Stimulated activated CD8-positive, alpha-beta memory T cell treated with anti-CD3 and anti-CD28 coated beads, Interleukin-12 subunit alpha, Interleukin-12 subunit beta, amount 100 ng/mL, for 4 hours (primary cell): ENCODE data around the gene LACTBL1.

Experiments
- DNase-seq: peaks from one replicate; pipeline ENCODE4 v3.0.0-alpha.2; 2020; ENCODE audit warnings: low read depth

Gene LACTBL1

DNA sequence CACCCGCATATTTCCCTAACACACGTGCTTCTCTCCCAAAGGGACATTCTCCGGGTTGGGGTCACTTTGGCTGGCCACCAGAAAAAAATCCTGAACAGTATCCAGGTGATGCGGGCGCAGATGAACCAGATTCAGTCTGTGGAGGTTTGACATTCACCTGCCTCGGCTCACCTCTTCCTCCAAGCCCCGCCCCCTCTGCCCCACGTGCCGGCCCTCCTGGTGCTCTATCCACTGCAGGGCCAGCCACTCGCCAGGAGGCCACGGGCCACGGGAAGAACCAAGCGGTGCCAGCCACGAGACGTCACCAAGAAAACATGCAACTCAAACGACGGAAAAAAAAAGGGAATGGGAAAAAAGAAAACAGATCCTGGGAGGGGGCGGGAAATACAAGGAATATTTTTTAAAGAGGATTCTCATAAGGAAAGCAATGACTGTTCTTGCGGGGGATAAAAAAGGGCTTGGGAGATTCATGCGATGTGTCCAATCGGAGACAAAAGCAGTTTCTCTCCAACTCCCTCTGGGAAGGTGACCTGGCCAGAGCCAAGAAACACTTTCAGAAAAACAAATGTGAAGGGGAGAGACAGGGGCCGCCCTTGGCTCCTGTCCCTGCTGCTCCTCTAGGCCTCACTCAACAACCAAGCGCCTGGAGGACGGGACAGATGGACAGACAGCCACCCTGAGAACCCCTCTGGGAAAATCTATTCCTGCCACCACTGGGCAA is 59.1 kb downstream of the LACTBL1 start:
- DNase-seq: no peak

DNA sequence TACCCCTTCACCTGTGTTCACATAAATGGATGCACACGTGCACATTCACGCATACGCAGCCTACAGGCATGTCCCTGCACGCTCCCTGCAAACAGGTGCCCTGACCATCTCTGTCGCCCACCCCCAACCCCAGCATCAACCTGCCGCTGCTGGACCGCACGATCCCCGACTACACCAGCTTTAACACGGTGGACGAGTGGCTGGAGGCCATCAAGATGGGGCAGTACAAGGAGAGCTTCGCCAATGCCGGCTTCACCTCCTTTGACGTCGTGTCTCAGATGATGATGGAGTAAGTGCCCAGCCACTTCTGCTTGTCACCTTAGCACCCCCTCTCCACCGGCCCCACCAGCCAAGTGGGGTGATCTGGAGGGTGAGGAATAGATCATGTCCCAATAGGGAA is 60.4 kb downstream of the LACTBL1 start:
- no peak for DNase-seq

DNA sequence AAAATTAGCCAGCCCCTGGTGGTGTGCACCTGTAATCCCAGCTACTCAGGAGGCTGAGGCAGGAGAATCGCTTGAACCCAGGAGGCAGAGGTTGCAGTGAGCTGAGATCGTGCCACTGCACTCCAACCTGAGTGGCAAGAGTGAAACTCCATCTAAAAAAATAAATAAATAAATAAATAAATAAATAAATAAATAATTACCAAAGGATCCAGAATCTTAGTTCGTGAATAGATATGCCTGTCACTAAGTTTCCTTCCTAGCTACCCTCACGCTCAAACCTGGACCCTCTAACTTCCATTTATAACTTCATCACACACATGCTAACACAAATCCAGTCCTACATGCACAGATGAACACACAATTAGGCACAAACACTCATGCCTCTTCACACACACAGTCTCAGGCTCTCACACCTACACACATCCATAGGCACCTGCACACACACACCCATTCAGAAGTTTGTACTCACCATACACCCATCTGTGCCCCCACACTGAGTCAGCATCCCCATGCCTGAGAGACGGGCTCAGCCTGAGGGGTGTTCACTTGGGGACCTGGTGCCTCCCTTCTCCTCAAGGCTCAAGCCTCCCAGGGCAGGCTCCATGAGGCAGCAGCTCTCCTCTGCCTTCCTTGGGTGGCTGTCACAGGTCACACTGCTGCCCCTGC is 61.5 kb downstream of the LACTBL1 start:
- DNase-seq: no peak

DNA sequence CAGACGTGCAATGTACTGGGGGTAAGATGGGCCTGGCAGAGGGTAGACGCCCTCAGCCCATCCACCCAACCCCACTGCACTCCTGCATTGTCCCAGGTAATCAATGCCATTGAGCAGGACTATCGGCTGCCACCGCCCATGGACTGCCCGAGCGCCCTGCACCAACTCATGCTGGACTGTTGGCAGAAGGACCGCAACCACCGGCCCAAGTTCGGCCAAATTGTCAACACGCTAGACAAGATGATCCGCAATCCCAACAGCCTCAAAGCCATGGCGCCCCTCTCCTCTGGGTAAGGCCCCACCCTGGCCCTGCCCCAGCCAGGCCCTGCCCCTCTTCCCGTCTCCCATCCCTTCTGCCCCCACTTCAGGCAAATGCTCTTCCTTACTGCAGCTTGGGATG is 62.4 kb downstream of the LACTBL1 start:
- no peak for DNase-seq

DNA sequence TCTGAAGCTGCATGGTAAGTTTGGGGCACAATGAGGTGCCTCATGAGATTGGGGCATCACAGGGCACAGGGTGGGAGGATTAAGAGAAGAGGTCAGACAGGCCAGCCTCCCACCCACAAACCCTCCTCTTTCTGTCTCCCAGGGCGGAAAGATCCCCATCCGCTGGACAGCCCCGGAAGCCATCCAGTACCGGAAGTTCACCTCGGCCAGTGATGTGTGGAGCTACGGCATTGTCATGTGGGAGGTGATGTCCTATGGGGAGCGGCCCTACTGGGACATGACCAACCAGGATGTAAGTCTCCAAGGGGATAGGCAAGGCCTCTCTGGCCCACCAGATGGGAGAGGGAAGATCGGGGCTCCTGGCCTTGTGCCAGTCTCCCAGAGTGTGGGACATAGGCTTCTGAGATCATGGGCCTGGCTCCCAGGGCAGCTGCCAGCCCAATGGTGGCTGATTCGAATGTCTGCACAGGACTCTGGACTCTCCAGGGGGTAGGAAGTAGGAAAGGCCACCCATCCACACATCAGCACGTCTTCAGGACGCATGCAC is 63.7 kb downstream of the LACTBL1 start:
- no peak for DNase-seq

DNA sequence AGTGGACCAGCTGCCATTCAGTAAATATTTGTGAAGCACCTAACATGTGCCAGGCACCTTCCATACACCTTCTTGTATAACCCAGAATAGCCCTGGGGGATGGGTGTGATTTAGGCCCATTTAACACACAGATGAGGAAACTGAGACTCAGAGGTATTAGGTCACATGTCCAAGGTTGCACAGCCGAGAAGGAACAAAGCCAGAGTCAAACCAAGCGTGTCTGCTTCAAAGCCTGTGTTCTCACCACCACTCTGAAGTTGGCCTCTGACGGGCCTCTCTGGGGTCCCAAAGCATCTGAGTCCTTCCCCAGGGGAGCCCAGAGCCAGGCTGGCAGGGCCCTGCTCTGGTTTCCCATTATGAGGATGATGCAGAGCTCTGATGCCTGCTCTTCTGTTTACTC is 65.1 kb downstream of the LACTBL1 start:
- DNase-seq: no peak

DNA sequence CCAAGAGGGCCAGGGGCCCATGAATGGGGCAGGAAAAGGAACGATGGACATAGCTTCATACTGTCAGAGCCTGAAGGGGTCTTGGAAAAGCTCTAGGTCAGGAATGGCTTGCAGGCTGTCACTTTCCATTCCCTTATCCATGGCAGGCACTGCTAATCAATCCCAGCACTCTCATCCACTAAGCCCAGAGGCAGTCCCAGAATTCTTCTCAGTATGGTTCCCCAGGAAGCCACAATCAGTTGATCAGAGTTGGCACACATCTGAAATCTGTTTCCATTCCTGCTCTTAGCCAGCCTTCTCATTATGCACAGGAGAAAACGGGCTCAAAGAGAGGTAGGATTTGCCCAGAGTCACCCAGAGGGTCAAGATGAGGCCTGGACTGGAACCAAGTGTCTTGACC is 65.7 kb downstream of the LACTBL1 start:
- DNase-seq: no peak

DNA sequence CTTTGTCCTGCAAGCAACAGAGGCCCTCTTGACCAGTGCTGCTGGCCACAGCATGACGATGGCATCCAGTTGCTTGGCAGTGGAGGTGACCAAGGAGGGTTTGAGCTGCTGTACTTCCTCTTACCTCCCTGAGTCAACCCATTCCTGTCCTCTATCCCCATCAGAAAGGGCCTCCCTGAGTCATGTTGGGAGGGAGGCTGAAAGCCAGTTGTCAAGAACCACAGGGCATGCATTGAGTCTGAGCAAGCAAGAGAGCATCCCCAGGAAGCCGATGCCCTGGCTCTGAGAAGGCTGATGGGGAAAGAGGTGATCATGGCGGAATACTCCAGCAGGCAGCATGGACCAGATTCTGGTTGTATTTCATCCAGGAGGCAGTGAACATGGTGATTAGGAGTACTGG is 69.6 kb downstream of the LACTBL1 start:
- no peak for DNase-seq
